Motor neuron (in vitro differentiated cells): ENCODE measurements around the gene NDUFA7. TPM values are rescaled to one million over a fixed set of nuclear protein-coding genes. Genes with fewer than 3 reads are reported as not detected.
"Not testable (repeated sequence)": the region's sequence is repeated elsewhere in the genome, so short reads cannot be mapped to it uniquely, and the experiment has no call there.

Source experiments
- ATAC-seq, 8 experiments: fragments of 200-7000 bp; cut with Tn5 transposase; replicated peaks in 6 of 8; 2 replicates each; pipeline ENCODE4 v1.8.0; 2021; ENCODE audit warnings: mild to moderate bottlenecking in 8 of 8, moderate library complexity in 8 of 8
- H3K27ac ChIP-seq, 2 donors: fragments of 250-450 bp; sonication (Bioruptor Pico); 2 replicates each; pipeline ENCODE4 v1.9.0; 2021; ENCODE audit warnings: antibody characterized with exemption in 2 of 2, mild to moderate bottlenecking in 2 of 2, moderate library complexity in 1 of 2
- H3K4me1 ChIP-seq, 2 donors: fragments of 250-450 bp; sonication (Bioruptor Pico); replicated peaks in 1 of 2; 2 replicates each; pipeline ENCODE4 v1.6.1; 2021; ENCODE audit warnings: antibody characterized with exemption in 2 of 2, mild to moderate bottlenecking in 2 of 2, moderate library complexity in 1 of 2
- H3K4me3 ChIP-seq, 5 donors: fragments of 250-450 bp; sonication (Bioruptor Pico); 2 replicates each; pipeline ENCODE4 v1.9.0; 2021; ENCODE audit warnings: antibody characterized with exemption in 5 of 5, mild to moderate bottlenecking in 5 of 5, moderate library complexity in 4 of 5
- whole genome bisulfite sequencing, 10 experiments: fragments of 450-650 bp; shearing (Covaris generic); methylation state at CpG; one replicate each; pipeline ENCODE4 v1.0.0; 2022; 5-methylcytosine and 5-hydroxymethylcytosine counted together
- in situ Hi-C, 9 experiments: fragments of 400-800 bp; cut with MboI; loops; one replicate each; pipeline ENCODE4 v1.15.0; 2021; ENCODE audit warnings: low sequenced_read_pairs in 9 of 9, low pct_unique_long_range_greater_than_20kb in 2 of 9; ENCODE audit not compliant: unreplicated experiment in 9 of 9
- total RNA-seq, 8 experiments: library from RNA; unstranded; fragments of 300-600 nt; gene quantifications; 2 replicates each; pipeline versions ENCODE4 v1.2.3 to v1.2.4, GENCODE V29; 2022

Gene NDUFA7
- total RNA-seq, 8 experiments from 2014 or later: 129 to 183 (median 162) TPM

DNA sequence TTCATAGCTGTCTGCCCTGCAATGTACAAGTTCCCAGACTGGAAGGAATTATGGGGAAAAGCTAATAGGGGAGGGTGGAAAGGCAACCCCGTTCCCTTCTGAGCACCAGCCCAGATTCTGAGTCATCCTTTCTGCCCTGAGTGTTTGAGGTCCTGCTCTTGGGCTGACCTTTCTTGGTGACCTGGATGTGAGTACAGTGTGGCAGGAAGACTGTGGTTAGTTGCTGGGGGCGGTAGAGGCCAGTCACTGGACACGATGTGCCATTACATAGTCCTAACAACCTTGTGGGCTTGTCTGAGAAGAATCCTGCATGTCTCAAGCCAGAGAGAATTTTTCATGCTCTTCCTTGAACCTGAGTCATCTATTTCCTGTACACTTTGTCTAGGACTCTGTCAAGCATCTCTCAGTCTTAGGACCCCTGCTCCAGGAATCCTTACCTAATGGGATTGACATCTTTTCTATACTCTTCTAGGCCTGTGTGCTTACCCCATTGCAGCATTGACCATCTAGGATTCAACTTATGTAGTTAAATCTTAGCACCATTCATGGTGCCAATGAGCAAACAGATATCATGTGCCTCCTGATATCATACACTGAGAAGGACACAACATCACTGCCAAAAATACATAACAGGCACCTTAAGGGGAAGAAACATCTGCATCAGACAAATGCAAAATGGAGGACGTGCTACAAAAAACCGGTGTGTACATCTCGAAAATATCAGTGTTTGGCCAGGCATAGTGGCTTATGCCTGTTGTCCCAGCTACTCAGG, 34.6 kb upstream of the NDUFA7 start:
- peaks cover 0 to 8% of the 10 kb centered on the region in 2 donors for H3K4me1 ChIP-seq
- in situ Hi-C loops: loop anchor here in 1 of 9 experiments (10.0 kb wide), 1 partner anchor 149 kb away; the partner anchor contains the start of gene PRAM1

DNA sequence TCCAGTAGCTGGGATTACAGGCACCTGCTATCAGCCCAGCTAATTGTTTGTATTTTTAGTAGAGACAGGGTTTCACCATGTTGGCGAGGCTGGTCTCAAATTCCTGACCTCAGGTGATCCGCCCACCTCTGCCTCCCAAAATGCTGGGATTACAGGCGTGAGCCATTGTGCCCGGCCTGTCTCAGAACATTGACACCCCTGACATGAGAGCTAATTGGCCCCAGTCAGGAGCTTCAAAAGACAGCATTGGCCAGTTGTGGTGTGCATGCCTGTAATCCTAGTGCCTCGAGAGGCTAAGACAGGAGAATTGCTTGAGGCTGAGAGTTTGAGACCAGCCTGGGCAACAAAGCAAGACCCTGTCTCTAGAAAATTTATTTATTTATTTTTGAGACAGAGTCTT, 31.7 kb upstream of the NDUFA7 start:
- in situ Hi-C loops: loop anchor here in 1 of 9 experiments (10.0 kb wide), 1 partner anchor 152 kb away; the partner anchor contains the start of gene PRAM1
- H3K27ac ChIP-seq, H3K4me1 ChIP-seq, H3K4me3 ChIP-seq: not testable (repeated sequence)
- ATAC-seq: peak in 3 of 8 experiments; percentile 7 to 44 (median 37)
- WGBS, 10 experiments: 33% methylated on average over 1 of the region's 5 CpGs; no CpG with 5 or more reads in 9 of the 10 experiments

More for the DNA sequence above, 34.6 kb upstream of the NDUFA7 start:
- Histone ChIP-seq H3K4me3 (no peak overlapping the region), H3K27ac (no peak overlapping the region)
- ATAC-seq: peak in 5 of 8 experiments; percentile 20 to 68 (median 49)
- WGBS, 10 experiments: 44 to 81% (median 69%) methylated on average over 1 to 5 of the region's 6 CpGs; no CpG with 5 or more reads in 2 of the 10 experiments

DNA sequence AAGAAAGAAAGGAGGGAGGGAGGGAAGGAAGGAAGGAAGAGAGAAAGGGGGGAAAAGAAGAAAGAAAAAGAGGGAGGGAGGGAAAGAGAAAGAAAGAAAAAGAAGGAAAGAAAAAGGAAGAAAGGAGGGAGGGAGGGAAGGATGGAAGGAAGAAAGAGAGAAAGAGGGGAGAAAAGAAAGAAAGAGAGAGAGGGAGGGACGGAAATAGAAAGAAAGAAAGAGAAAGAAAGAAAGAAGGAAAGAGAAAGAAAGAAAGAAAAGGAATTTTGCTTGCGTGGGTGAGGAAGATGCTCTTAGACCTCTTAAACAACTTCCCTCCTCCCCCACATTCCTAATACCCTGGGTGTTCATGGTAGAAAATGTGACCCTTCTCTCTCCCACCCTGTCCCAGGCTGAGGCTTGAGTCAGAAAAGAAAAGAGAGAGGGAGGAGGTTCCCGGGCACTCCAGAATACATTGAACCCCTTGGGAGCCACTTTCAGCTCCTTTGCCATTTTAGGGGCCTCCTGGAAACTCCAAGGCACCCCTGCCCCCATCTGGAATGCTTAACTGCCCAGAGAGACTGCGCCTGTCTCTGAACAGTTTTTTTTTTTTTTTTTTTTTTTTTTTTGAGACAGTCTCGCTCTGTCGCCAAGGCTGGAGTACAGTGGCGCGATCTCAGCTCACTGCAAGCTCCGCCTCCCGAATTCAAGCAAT, 31.1 kb upstream of the NDUFA7 start:
- H3K4me3 ChIP-seq: no peak overlapping the region
- in situ Hi-C loops: loop anchor here in 1 of 9 experiments (10.0 kb wide), 1 partner anchor 153 kb away; the partner anchor contains the start of gene PRAM1

DNA sequence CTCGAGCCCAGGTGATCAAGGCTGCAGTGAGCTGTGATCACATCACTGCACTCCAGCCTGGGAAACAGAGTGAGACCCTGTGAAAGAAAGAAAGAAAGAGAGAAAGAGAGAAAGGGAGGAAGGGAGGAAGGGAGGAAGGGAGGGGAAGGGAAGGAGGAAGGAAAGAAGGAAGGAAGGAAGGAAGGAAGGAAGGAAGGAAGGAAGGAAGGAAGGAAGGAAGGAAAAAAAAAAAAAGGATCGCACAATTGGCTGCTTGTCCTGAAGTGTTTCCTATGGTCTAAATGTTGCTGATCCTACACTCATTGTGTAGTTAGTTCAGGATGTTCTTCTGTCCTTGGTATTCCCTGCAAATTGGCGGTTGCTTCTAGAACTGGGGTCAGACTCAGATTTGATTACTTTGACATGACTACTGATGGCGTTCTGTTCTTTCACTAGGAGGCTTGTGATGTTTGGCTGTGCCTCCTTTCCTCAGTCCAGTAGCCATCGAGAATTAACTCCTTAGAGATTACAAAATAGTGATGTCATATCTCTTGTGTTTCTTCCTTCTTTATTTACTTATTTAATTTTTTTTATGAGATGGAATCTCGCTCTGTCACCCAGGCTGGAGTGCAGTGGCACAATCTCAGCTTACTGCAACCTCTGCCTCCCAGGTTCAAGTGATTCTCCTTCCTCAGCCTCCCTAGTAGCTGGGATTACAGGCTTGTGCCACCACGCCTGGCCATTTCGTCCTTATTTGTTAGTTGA, 28.6 kb upstream of the NDUFA7 start:
- ATAC-seq, H3K4me1 ChIP-seq, H3K27ac ChIP-seq, H3K4me3 ChIP-seq: not testable (repeated sequence)
- in situ Hi-C loops: loop anchor here in 1 of 9 experiments (10.0 kb wide), 1 partner anchor 155 kb away; the partner anchor contains the start of gene PRAM1
- 33 to 100% (median 71%) methylated on average over 1 to 7 of the region's 8 CpGs; no CpG with 5 or more reads in 1 of the 10 experiments for WGBS, 10 experiments

More for the DNA sequence above, 31.1 kb upstream of the NDUFA7 start:
- Histone ChIP-seq H3K4me1 (peaks cover 0 to 8% of the 10 kb centered on the region in 2 donors), H3K27ac (no peak overlapping the region)
- ATAC-seq: peak in 6 of 8 experiments; percentile 16 to 79 (median 58)
- 0 to 60% (median 9%) methylated on average over 1 to 10 of the region's 10 CpGs for WGBS, 10 experiments

DNA sequence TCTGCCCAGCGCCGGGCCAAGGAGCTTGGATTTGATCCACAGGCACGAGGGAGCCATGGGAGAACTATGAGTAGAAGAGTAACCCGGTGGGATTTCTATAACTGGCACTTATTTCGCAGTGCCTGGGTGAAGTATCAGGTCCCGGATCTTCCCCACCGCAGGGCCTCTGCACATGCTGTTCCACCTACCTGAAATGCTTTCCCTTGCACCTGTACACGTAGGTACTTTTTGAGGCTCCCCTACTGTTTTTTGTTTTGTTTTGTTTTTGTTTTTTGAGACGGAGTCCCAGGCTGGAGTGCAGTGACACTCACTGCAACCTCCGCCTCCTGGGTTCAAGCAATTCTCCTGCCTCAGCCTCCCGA, 22.3 kb upstream of the NDUFA7 start:
- H3K4me3 ChIP-seq: no peak overlapping the region
- no peak overlapping the region for H3K27ac ChIP-seq
- 40 to 94% (median 58%) methylated on average over 2 to 5 of the region's 11 CpGs; no CpG with 5 or more reads in 4 of the 10 experiments for WGBS, 10 experiments
- in situ Hi-C loops: no loop called here
- no peak for ATAC-seq
- no peaks in the 10 kb centered on the region for H3K4me1 ChIP-seq

DNA sequence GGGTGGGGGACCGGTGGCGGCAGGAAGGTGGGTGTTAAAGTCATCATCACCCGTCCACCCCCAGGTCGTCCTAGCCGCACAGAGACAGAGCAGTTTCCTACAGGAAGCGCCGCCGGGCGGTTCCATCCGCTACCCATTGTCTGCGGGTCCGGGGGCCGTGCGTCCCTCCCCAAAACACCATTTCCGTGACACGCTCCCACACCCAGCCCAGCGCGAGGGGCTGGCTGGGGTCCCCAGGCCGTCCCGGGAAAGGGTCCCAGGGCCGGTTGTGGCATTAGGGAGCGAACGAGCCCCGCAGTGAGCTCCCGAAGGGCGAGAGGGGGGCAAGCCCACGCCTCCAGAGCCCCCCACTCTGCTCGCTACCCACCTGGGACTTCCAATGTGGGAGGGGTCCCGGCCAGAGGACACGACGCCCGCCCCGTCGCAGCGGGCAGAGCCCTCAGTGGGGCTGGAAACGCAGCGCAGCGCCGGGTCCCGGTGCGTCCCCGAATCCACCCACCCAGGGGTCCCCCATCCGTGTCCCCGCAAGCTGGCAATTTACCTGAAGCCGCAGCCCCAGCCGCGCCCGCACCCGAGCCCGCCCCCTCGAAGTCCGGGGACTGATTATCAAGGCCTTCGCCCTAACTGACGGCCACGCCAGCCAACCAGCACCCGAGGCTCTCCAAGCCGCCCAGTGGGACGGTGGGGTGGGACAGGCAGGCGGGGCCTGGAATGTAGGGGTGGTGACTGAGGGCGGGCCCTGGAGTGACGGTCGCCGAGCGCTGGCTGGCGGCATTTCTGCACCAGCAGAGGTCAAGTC, 21.7 kb upstream of the NDUFA7 start, which contains the start of gene KANK3:
Gene KANK3 (minus strand): TSS at position 579 of the 799 bp plus-strand sequence. CDS start 5,434 bp downstream, outside the sequence.
- H3K4me3 ChIP-seq: peak within 1 kb of the TSS in 4 of 5 donors; percentile 4 to 31 (median 24)
- H3K27ac ChIP-seq: no peak within 1 kb of the TSS
- peak; percentile 97 to 100 (median 100) for ATAC-seq
- no peaks in the 10 kb centered on the region for H3K4me1 ChIP-seq
- 0 to 10% (median 3%) methylated on average over 2 to 12 of the region's 65 CpGs; no CpG with 5 or more reads in 7 of the 10 experiments for WGBS, 10 experiments
- in situ Hi-C loops: no loop called here

DNA sequence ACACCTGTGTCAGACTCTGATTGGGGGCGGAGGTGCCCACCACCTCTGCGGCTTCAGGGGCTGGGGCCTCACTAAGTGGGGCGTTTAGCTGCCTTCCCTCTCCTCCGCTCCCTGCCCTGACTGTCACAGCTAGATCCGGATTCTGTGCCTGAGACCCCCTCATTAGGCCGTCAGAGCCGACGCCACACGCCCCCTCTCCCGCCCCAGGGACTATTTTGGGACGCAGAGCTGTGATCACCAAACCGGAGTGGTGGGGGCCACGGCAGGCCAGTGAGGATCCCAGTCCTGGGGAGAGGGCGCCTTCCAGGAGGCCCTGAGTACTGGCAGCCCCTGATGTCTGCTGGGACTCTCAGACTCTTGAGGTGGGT, 21.1 kb upstream of the NDUFA7 start:
- H3K27ac ChIP-seq: no peak overlapping the region
- WGBS, 10 experiments: 27 to 65% methylated on average over 3 to 6 of the region's 14 CpGs; no CpG with 5 or more reads in 8 of the 10 experiments
- no peak overlapping the region for H3K4me3 ChIP-seq
- no peaks in the 10 kb centered on the region for H3K4me1 ChIP-seq
- in situ Hi-C loops: no loop called here
- ATAC-seq: no peak

DNA sequence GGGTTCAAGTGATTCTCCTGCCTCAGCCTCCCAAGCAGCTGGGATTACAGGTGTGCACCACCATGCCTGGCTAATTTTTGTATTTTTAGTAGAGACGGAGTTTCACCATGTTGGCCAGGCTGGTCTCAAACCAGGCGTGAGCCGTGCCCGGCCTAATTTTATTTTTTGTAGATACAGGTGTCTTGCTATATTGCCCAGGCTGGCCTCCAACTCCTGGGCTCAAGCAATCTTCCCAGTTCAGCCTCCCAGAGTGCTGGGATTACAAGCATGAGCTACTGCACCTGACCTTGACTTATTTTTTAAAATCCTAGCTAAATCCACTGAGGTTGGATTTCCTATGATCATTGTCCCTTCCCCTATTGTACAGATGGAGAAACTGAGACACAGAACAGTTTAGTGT, 20.3 kb upstream of the NDUFA7 start:
- WGBS, 10 experiments: 87 to 100% (median 95%) methylated on average over 1 to 4 of the region's 4 CpGs; no CpG with 5 or more reads in 6 of the 10 experiments
- ATAC-seq, in situ Hi-C loops, H3K27ac ChIP-seq, H3K4me1 ChIP-seq, H3K4me3 ChIP-seq: not testable (repeated sequence)

DNA sequence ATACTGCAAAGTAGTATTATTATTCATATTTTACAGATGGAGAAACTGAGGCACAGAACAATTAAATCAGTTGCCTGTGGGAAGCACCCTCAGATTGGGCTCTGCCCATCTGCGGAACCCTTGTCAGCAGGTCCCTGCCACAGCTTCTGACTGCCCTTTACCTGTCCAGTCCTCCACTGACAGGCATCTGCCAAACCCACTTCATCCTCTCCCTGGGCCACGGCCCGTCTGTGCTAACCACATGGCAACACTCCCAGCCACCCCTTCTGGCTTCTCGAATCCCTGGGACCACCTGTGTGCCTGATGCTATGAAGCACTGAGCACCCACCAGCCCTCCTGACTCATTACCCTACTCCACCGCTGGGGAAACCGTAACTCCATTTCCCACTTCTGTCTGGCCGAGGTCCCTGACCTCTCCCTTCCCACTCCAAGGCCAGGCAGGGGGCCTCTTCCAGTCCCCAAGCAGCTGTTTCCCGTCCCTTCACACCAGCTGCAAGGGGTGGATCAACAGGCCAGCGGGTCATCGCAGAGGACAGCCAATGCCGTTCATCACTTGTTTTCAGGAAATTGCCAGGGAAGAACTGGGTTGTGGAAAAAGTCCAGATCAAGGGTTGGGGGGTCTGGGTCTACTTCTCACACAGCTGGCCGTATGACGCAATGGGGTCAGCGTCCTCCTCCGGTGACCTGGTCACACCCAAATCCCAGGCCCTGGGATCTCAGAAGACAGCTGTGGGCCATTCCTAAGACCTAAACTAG, 19.3 kb upstream of the NDUFA7 start:
- Histone ChIP-seq H3K4me1 (no peaks in the 10 kb centered on the region), H3K4me3 (no peak overlapping the region), H3K27ac (no peak overlapping the region)
- in situ Hi-C loops: no loop called here
- WGBS, 10 experiments: 0 to 53% (median 40%) methylated on average over 1 to 9 of the region's 15 CpGs; no CpG with 5 or more reads in 5 of the 10 experiments
- peak in 3 of 8 experiments; percentile 5 to 9 (median 8) for ATAC-seq

DNA sequence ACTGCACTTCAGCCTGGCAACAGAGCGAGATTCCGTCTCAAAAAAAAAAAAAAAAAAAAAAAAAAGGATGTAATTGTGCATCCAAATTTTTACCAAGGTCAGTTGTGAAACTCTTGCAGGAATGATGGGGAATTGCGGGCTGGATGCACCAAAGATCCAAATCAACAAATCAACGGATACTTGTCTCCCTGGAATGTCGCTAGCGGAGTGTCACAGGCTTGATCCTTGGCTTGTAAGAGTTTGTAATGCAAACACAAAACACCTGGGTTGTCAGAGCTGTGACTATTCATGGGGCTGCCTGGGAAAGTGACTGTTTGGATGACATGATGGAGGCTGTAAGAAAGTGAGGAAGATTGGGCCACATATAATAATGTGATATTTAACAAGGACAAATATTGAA, 17.7 kb upstream of the NDUFA7 start:
- in situ Hi-C loops: no loop called here
- Histone ChIP-seq H3K4me1 (no peaks in the 10 kb centered on the region), H3K4me3 (no peak overlapping the region), H3K27ac (no peak overlapping the region)
- ATAC-seq: no peak
- 40 to 73% (median 64%) methylated on average over 1 to 4 of the region's 6 CpGs; no CpG with 5 or more reads in 7 of the 10 experiments for WGBS, 10 experiments

DNA sequence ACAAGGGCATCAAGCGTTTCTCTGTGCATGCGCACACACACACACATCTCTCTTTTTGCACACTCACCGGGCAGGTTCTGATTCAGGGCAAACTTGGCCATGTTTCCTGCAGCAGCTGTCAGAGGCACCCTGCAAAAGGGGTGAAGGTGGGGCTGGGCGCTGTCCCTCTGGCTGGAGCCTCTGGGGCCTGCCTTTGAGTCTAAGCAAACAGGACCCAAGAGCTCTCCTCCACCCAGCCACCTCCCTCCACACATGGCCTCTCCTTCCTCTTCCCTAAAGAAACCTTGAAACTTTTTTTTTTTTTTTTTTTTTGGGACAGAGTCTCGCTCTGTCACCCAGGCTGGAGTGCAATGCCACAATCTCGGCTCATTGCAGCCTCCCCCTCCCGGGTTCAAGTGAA, 16.6 kb upstream of the NDUFA7 start:
- Histone ChIP-seq H3K27ac (no peak overlapping the region), H3K4me3 (no peak overlapping the region), H3K4me1 (no peaks in the 10 kb centered on the region)
- WGBS, 10 experiments: 40 to 100% (median 80%) methylated on average over 1 to 2 of the region's 7 CpGs; no CpG with 5 or more reads in 4 of the 10 experiments
- ATAC-seq: no peak
- in situ Hi-C loops: no loop called here
